Stimulated activated CD4-positive, alpha-beta T cell treated with anti-CD3 and anti-CD28 coated beads, Interleukin-4, amount 100 ng/mL, for 48 hours (primary cell): Measurements from ENCODE around the gene PPP6R1.

Experiments
- DNase-seq, 2 donors: peaks; one replicate each; pipeline ENCODE4 v3.0.0-alpha.2; 2020; ENCODE audit warnings: low read depth in 2 of 2

Gene PPP6R1

GRCh38 chr19:55283548-55284377, 24.9 kb upstream of the PPP6R1 start, which contains the start of gene BRSK1:
Gene BRSK1, plus strand, starts transcription at chr19:55283997. Its CDS starts 446 bp downstream, at chr19:55284443.
- peak; percentile 21 to 32 for DNase-seq

- peak; percentile 90 to 95 for DNase-seq
Measured at GRCh38 chr19:55279770-55280643, 21.2 kb upstream of the PPP6R1 start, which contains the start of gene HSPBP1. Gene HSPBP1, minus strand, starts transcription at chr19:55280110. Its CDS starts 502 bp downstream, at chr19:55279608.

GRCh38 chr19:55279340-55279739, 20.5 kb upstream of the PPP6R1 start:
- DNase-seq, result no peak

- no peak for DNase-seq
Measured at GRCh38 chr19:55278391-55279135, 19.7 kb upstream of the PPP6R1 start.

GRCh38 chr19:55277494-55277893, 18.7 kb upstream of the PPP6R1 start:
- DNase-seq, result no peak

- DNase-seq, result no peak
Measured at GRCh38 chr19:55276720-55277430, 18.1 kb upstream of the PPP6R1 start.

DNA sequence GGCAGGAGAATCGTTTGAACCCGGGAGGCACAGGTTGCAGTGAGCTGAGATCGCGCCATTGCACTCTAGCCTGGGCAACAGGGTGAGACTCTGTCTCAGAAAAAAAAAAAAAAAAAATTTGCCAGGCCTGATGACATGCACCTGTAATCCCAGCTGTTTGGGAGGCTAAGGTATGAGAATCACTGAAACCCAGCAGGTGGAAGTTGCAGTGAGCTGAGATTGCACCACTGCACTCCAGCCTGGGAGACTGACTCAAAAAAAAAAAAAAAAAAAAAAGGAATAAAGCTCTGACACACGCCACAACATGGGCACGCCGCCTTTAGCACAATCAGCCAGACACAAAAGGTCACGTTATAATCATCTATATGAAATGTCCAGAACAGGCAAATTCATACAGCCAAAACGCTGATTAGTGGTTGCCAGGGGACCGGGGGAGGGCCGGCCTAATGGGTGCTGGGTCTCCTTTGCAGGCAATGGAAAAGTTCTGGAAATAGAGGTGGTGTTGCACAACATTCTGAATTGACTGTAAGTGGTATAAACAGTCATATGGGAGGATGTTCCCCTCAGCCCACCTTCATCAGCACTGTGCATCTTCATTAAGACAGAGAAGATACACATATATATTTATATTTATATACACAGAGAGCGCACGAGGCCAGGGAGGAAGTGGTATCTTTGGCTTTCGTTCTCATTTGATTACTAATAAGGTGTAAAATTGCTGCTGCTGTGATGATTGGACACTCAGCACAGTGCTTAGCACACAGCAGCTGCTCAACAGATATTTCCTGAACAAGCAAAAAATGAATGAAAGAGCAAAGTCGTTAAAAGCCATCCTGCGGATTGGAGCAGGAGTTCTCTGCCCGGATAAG, 17.3 kb upstream of the PPP6R1 start:
- DNase-seq, result no peak

- no peak for DNase-seq
Measured at GRCh38 chr19:55273978-55274707, 15.3 kb upstream of the PPP6R1 start.

DNA sequence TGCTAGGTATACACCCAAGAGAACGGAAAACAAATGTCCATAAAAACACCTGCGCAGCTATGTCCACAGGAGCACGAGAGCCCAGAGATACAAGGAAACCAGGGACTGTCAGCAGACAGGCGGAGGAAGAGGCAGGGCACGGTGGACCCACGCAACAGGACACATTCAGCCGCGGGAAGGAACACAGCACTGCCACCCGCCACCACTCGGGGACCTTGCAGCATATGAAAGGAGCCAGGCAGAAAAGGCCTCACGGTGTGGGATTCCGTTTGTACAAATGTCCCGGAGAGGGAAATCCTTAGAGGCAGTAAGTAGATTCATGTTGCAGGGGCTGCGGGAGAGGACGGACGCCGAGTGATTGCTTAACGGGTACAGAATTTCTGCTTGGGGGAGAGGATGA, 13.3 kb upstream of the PPP6R1 start:
- DNase-seq, result no peak

DNA sequence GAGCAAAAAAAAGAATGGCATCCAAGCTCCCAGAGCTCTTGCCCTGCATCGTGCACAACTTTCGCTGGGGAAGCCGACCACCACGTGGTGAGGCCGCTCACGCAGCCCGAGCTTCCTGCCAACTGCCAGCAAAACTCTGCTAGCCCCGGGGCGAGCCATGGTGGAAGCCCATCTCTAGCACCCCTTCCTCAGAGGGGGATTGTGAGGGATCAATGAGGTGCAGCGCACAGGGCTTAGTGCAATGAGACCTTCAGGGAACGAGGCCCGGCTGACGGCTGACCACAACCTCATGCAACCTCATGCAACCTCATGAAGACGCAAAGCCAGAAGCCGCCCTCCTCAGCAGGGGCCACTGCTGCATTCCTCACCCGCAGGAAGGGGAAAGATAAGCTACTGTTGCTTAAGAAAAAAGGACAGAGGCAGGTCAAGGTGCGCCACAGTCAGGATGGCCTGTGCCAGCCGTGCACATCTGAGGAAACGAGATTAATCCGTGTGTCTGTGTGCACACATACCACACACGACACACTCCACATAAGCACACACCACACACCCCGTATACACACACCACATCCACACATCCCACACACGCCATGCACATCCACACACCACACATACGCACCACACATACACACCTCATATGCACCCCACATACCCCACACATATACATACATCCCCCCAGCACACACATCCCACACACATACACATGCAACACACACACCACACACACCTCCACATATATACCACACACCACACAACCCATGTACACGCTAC, 11.5 kb upstream of the PPP6R1 start:
- DNase-seq, result no peak

GRCh38 chr19:55269299-55269698, 10.5 kb upstream of the PPP6R1 start:
- no peak for DNase-seq

DNA sequence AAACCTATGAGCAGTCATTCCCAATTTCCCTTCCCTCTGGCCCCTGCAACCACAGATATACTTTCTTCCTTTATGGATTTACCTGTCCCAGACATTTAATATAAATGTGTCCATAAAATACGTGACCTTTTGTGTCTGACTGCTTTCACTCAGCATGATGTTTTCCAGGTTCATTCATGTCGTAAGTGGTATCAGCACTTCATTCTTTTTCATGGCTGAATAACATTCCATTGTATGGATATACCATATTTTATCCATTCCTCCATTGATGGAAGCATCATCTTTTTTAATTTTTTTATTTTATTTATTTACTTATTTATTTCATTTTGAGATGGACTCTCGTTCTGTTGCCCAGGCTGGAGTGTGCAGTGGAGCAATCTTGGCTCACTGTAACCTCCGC, 8.0 kb upstream of the PPP6R1 start:
- DNase-seq, result no peak

GRCh38 chr19:55266404-55266803, 7.6 kb upstream of the PPP6R1 start:
- DNase-seq, result no peak

GRCh38 chr19:55265723-55266386, 7.0 kb upstream of the PPP6R1 start:
- DNase-seq, result no peak

DNA sequence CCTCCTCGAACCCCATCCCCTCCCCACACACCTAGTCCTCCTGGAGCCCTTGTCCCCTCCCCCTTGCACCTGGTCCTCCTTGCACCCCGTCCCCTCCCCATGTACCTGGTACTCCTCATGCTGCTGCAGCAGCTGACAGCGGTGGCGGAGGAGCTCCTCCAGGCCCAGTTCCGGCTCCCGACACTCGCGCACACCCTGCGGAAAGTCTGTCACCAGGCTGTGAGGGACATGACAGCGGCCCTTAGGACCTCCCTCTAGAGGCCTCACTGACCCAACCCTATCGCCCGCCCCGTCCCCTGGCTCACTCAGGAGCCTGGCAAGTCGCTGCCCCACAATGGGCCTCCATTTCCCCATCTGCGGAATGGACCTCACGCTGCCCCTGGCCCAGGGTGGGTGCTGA, 6.4 kb upstream of the PPP6R1 start:
- DNase-seq, result no peak

- DNase-seq, result no peak
Measured at GRCh38 chr19:55264531-55264930, 5.7 kb upstream of the PPP6R1 start.

DNA sequence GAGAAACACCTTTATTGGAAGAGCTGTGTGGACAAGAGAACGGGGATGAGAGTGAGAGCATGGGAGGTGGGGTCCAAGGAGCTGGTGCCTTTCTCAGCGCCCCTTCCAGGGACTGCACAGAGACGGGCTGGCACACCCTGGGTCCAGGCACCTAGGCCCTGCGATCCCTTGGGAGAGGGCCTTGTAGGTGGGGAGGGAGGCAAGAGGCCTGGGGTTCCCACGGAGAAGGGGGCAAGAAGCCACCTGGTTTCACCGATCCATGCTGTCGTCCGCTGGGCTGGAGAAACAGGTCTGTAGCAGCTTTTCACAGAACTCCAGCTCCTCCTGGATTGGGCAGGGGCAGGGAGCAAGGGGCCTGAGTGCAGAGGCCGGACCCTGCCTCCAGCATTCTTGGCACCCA, 3.5 kb upstream of the PPP6R1 start:
- DNase-seq, result no peak

DNA sequence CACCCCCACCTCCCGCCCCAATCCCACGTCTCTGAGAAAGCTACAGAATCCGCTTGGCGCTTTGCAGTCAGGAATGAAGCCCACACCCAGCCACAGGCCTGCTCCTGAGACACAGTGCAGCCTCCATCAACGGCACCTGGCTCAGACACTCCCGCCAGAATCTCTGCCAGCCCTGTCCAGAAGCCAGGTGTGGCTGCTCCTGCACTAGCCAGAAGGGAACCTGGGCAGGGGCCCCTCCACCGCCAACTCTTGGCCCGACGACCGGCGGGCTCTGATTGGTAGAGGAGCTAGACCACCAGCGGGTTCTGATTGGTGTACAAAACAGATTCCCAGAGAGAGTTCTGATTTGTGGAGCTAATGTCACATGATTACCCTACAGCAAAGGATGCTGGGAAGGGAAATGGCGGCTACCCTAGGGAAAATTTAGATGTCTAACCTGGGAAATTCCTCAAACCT, 2.9 kb upstream of the PPP6R1 start:
- no peak for DNase-seq
